Gastroesophageal sphincter (tissue), 3 donors: ENCODE measurements around the gene MINDY3.

Experiments
- CTCF ChIP-seq, 4 experiments: fragments of 200-600 bp in 2 of 4; fragments of 450-650 bp in 2 of 4; sonication (generic) in 1 of 4; IDR thresholded peaks; one replicate each; pipeline ENCODE4 v1.5.1; 2017 to 2019; ENCODE audit warnings: antibody characterized with exemption in 4 of 4, mild to moderate bottlenecking in 2 of 4, moderate library complexity in 2 of 4
- EP300 ChIP-seq: sonication (generic); formaldehyde crosslinking; IDR thresholded peaks from one replicate; pipeline ENCODE4 v1.6.1; 2017; ENCODE audit warnings: antibody characterized with exemption, mild to moderate bottlenecking
- POLR2A ChIP-seq, 2 donors: fragments of 450-650 bp; IDR thresholded peaks; one replicate each; pipeline ENCODE4 v1.6.1; 2017; ENCODE audit warnings: antibody characterized with exemption in 2 of 2, mild to moderate bottlenecking in 2 of 2, moderate library complexity in 1 of 2
- POLR2AphosphoS5 ChIP-seq: sonication (generic); formaldehyde crosslinking; IDR thresholded peaks from one replicate; pipeline ENCODE4 v1.6.1; 2017; ENCODE audit warnings: antibody characterized with exemption

GRCh38 chr10:15802375-15802949 is 57.8 kb downstream of the MINDY3 start:
- no peak for TF ChIP-seq CTCF (IDR thresholded peaks at IDR 0.05)
- TF ChIP-seq POLR2AphosphoS5 = no peak
- no peak for TF ChIP-seq POLR2A (IDR thresholded peaks at IDR 0.05)
- TF ChIP-seq EP300 = no peak
